ENCODE results near the gene XRCC4.
"Not testable (repeated sequence)": the region's sequence is repeated elsewhere in the genome, so short reads cannot be mapped to it uniquely, and the experiment has no call there.

The XRCC4 gene

DNA sequence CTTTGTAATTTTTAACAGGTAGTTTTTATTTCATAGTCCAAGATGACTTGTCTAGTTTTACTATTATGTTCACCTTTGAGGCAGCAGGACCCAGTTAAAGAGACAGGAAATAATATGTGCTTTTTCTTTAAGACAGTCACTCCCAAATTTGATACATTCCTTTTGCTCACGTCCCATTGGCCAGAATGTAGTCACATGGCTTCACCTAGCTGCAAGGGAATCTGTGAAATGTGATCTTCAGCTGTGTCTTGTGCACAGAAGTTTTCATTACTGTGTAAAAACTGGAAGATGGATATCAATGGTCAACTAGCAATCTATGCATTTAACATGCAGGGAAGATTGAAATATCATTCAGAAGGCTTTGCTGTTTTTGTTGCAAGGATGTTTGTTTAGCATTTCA is 41.1 kb downstream of the XRCC4 start:
- DNase-seq = no peak

DNA sequence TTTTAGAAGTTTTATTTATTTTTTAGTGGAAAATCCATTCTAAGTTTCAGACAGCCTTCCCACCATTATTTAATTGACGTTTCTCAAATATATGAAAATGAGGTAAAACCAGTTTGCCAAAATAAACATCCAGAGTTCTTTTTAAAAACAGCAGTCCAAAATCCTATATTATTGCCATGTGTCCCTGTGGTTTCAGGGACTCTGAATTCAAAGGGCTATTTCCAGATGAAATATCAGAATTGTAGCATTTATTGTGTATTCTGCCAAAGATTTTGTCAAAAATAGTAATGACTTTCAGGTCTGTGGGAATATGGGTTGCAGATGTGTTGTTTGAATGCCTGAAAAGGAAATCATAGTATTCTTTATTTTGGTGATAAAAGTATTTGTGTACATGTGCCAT is 41.6 kb downstream of the XRCC4 start:
- DNase-seq = no peak

- DNase-seq = no peak
Measured at GRCh38 chr5:83124593-83124992, 47.2 kb downstream of the XRCC4 start.

GRCh38 chr5:83125560-83125959 is 48.2 kb downstream of the XRCC4 start:
- DNase-seq = no peak

DNA sequence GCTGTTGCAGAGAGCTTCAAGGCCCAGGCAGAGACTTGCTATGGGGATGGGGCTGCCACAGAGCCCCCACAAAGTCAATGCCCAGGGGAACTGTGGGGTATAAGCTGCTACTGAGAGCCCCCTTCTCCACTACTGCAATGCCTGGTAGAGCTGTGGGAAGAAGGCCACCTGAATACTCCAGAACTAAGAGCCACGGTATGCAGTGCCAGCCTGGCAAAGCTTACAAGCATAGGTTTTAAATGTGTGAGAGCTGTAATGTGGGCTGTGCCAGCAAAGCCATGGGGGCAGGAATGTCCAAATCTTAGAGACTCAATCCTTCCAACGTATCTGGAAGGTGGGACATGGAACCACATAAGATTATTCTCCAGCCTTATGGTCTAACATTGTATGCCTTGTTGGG is 49.2 kb downstream of the XRCC4 start:
- no peak for DNase-seq

DNA sequence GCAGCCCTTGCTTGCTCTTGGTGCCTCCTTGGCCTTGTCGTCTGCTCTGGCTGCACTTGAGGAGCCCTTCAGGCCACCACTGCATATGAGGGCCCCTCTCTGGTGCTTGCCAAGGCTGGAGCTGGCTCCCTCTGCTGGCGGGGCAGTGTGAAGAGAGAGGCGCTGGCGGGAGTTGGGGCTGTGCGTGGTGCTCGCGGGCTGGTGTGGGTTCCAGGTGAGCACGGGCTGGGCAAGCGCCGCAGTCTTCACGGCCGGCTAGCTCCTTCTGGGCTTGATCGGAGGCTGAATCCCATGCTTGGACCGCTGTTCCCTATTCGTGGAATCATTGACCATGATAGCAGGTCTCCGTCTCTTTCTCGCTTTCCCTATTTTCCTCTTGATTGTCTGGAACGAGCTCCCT is 56.5 kb downstream of the XRCC4 start:
- no peak for DNase-seq

DNA sequence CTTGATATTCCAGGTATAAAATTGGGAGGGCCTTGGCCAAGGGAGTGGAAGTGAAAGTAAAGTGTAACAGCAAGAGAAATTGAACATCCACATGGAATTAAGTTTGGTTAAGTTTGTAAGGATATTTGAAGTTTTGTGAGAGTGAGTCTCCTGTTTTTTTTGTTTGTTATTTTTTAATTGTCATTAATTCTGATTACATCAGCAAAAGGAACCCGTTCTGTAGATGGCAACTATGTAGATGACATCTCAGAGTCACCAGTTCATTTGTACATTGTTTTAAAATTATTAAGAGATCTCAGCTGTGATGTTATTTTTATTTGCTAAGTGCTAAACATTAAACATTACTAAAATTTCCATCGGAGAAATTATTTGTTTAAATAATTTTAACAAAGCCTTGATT is 65.2 kb downstream of the XRCC4 start:
- no peak for DNase-seq

- no peak for DNase-seq
Measured at GRCh38 chr5:83145241-83145640, 67.9 kb downstream of the XRCC4 start.

GRCh38 chr5:83145882-83146331 is 68.6 kb downstream of the XRCC4 start:
- no peak for DNase-seq

DNA sequence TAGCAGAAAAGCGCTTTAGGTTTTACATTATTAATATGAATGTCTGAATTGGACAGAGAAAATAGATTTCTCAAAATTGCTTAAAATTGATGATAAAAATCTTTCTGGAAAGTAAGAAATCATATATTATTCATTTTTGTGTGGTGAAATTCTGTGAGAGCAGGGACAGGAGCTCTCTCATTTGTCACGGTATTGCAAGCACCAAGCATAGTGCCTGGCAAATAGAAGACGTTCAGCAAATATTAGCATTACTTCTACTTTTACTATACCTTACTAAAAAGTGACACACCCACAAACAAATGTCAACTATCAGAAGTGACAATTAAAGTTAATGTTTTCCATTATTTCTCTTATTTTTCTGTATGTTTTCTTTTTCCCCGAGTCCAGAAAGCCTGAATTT is 69.1 kb downstream of the XRCC4 start:
- no peak for DNase-seq

DNA sequence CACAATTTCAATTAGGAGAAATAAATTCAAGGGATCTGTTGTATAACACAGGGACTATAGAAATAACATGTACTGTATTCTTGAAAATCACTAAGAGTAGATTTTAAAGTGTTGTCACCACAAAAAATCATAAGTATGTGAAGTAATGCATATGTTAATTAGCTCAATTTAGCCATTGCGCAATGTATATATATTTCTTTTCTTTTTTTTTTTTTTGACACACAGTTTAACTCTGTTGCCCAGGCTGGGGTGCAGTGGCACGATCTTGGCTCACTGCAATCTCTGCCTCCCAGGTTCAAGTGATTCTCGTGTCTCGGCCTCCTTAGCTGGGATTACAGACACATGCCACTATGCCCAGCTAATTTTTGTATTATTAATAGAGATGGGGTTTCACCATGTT is 70.2 kb downstream of the XRCC4 start:
- no peak for DNase-seq

- no peak for DNase-seq
Measured at GRCh38 chr5:83148370-83148769, 71.0 kb downstream of the XRCC4 start.

- DNase-seq = no peak
Measured at GRCh38 chr5:83149671-83150070, 72.3 kb downstream of the XRCC4 start.

GRCh38 chr5:83151821-83152220 is 74.5 kb downstream of the XRCC4 start:
- no peak for DNase-seq

- not testable (repeated sequence) for DNase-seq
Measured at GRCh38 chr5:83152996-83153395, 75.6 kb downstream of the XRCC4 start.

GRCh38 chr5:83156001-83156400 is 78.7 kb downstream of the XRCC4 start:
- DNase-seq = no peak

DNA sequence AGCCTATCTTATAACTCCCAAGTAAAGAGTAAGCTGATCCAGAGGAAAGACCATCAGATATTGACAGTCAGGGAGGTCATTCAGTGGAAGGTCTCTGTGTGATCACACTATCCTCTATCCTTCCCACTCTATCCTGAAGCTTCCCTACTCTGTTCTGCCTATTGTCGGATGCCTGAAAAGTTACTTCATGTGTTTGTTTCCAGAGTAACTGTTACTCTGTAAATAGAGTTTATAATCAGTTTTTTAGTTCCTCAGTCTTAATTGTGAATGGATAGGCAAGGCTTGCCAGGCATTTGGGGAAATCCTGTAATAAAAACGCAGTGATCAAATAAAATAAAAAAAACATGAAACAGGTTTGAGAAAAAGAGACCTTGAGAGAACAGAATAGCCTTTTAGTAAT is 79.8 kb downstream of the XRCC4 start:
- no peak for DNase-seq

DNA sequence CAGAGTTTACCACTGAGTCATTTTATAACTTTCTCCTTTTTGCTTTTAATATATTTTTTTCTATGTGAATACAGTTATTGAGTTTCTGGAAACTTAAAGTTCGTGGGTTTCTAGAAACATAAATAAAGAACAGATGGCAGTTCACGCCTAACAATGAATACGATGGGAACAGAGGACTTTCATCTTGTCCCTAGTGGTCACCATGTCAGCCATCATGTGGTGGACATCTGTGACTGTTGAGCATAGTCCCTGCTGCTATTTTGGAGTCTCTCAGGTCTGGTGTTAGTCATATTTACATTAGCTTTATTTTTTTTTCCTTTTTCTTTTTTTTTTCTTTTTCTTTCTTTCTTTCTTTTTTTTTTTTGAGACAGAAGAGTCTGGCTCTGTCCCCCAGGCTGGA is 85.3 kb downstream of the XRCC4 start:
- DNase-seq = no peak

DNA sequence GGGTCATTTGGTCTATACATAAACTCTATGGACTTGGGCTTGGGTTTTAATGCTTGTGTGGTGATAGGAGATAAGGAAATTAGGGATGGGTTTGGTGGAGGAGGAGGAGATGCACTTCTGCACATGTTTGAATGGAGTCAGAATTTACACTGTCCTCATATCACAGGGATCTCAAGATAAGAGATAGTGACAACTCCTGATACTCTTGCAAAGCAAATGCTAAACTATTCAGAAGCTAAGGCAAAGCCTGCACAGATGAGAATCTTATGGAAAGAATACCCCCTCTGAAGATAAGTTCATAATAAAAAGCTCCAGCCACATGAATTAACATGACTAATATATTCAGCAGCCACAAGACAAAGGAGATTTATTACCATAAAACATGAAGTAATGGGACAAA is 90.2 kb downstream of the XRCC4 start:
- no peak for DNase-seq

DNA sequence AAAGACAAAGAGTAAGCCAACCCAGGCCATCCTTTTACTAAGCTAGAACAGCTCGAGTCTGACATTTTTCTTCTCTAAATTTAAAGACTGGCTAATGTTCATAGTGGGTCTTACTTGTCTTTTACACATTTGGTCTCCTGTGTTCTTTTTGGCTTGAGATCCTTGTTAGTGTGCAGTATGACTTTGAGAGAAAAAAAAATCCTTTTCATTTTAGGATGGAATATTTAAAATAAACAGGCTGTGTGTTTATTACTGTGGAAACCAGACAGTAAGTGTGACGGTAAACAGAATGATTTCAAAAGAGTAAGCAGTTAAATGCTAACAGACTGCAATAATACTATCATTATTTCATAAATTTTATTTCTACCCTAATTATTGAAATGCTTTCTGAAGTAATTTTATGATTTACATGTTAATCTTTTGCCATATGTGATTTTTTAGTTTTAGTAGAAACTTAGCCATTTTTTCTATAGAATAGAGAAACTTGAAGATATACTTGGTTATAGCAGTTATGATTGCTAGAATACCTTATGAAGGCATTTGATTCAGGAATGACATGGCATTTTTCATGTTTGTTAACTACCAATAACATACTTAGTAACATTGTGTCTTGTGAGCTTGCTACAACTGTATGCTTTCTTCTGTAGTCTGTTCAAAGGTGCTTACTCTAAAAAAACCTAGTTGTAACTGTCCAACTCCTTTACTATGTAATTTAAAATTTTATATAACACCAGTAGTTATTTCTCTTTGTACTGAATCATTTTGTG is 92.4 kb downstream of the XRCC4 start:
- no peak for DNase-seq

DNA sequence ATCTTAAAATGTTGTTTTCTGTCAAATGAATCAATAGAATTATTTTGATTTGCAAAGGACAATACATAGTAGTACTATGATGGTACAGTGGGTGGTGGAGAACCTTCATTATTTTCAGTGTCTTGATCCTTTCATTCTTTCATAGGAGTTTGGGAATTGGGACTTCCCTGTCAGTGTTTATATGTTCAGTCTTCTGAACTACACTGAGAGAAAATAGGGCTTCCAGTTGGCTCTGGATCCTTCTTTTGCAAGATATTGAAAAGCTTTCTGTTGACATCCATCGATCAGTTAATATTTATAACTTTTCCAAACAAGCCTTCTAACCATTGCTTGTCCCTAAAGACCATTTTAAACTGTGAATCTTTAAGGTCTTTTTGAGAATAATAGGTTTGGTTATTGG is 94.7 kb downstream of the XRCC4 start:
- DNase-seq = no peak

GRCh38 chr5:83172655-83173054 is 95.3 kb downstream of the XRCC4 start:
- no peak for DNase-seq

- DNase-seq = no peak
Measured at GRCh38 chr5:83173826-83174225, 96.5 kb downstream of the XRCC4 start.

GRCh38 chr5:83177803-83178202 is 100.5 kb downstream of the XRCC4 start:
- no peak for DNase-seq

DNA sequence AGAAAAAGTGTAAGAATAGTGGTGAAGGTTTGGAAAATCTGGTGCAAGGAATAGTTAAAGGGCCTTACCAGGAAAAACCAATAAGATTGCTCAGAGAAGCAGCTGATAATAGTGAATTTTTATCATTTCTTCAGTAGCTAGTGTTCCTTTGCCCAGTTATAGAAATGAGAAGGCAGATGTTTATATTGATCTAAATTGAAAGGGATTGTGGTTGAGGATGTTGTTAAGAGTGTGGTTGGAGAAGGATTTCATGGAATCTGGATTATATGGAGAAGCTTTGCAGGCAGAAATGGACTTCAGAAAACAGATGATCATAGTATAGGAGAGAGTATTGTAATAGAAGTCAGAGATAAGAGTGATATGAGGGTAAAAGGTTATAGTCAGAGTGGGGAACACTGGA is 102.6 kb downstream of the XRCC4 start:
- DNase-seq = no peak
